ENCODE data around the gene SLC4A7.

DNA sequence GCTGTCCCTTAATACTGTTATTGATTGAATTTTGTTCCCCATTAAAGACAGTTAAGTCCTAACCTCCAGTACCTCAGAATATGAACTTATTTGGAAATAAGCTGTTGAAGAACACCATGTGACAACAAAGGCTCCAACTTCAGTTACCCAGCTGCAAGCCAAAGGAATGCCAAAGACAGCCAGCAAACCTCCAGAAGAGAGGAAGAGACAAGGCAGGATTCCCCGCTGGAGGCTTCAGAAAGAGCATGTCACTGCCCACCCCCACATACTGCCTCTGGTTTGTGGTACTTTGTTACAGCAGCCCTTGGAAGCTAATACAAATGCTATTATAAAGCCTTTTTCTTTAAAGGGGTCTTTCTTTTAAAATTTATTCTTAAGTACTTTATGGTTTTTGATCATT lies 96.6 kb downstream of the SLC4A7 start:
- TF ChIP-seq, protein P1, sequence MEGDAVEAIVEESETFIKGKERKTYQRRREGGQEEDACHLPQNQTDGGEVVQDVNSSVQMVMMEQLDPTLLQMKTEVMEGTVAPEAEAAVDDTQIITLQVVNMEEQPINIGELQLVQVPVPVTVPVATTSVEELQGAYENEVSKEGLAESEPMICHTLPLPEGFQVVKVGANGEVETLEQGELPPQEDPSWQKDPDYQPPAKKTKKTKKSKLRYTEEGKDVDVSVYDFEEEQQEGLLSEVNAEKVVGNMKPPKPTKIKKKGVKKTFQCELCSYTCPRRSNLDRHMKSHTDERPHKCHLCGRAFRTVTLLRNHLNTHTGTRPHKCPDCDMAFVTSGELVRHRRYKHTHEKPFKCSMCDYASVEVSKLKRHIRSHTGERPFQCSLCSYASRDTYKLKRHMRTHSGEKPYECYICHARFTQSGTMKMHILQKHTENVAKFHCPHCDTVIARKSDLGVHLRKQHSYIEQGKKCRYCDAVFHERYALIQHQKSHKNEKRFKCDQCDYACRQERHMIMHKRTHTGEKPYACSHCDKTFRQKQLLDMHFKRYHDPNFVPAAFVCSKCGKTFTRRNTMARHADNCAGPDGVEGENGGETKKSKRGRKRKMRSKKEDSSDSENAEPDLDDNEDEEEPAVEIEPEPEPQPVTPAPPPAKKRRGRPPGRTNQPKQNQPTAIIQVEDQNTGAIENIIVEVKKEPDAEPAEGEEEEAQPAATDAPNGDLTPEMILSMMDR (optimal IDR thresholded peaks at IDR 0.05 in 1 of 3, IDR thresholded peaks at IDR 0.05 in 1 of 3, conservative IDR thresholded peaks at IDR 0.05 in 1 of 3; ENCODE audit: extremely low read depth in 1 of 3, insufficient read depth in 2 of 3, low read length in 3 of 3): no peak
- TF ChIP-seq EZH2 (IDR thresholded peaks at IDR 0.05; ENCODE audit: low read length): no peak

All from keratinocyte (primary cell).